KG1 (cell line): ENCODE results near the gene PPM1F.

ENCODE experiments used
- DNase-seq: peaks from one replicate; lab custom pipeline; 2025; lab: John Stamatoyannopoulos, UW

The PPM1F gene, protein sequence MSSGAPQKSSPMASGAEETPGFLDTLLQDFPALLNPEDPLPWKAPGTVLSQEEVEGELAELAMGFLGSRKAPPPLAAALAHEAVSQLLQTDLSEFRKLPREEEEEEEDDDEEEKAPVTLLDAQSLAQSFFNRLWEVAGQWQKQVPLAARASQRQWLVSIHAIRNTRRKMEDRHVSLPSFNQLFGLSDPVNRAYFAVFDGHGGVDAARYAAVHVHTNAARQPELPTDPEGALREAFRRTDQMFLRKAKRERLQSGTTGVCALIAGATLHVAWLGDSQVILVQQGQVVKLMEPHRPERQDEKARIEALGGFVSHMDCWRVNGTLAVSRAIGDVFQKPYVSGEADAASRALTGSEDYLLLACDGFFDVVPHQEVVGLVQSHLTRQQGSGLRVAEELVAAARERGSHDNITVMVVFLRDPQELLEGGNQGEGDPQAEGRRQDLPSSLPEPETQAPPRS

DNA sequence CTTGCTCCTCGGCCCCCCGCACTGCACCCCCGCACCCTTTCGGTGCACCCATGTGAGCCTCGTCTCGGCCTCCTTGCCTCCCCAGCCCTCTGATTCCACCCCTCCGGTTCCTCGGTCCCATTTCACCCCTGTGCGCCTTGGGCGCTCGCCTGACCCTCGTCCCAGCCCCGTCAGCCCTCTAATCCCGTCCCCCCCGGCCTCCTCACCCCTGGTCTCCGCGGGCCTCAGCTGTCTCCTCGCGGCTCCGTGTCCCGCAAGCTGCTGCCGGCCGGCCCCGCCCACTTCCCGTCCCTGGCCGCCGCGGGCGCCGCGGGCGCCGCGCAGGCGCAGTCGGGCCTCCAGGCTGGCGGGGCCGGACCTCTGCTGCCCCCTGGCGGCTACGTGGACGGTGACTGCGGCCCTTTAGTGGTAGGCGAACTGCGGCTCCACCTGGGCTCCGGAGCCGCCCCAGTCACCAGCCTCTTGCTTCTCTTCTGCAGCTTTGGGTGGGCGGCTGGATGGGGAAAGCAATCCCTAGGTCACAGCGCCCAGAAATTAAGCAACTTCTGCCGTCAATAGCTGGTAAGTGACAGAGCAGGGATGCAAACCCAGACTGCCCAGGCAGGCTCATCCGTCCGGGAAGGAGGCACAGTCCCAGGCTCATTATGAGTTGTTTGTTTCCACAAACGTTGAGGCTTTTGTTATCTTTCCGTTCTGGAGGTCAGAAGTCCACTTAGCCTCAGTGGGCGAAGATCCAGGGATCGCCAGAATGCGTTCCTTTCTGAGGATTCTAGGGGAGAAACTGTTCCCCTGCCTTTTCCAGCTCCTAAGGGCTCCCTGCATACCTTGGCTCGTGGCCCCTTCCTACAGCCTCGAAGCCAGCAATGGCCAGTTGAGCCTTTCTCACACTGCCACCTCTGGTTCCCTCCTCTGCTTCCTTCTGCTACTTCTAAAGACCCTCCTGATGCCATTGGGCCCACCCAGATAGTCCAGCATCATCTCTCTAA, at the start of gene PPM1F:
PPM1F (minus strand) TSS at position 263 of the 986 bp plus-strand sequence. CDS start 6,800 bp downstream, outside the sequence.
- peak; percentile 55 for DNase-seq

GRCh38 chr22:22001664-22002525, 49.2 kb upstream of the PPM1F start:
- no peak for DNase-seq

DNA sequence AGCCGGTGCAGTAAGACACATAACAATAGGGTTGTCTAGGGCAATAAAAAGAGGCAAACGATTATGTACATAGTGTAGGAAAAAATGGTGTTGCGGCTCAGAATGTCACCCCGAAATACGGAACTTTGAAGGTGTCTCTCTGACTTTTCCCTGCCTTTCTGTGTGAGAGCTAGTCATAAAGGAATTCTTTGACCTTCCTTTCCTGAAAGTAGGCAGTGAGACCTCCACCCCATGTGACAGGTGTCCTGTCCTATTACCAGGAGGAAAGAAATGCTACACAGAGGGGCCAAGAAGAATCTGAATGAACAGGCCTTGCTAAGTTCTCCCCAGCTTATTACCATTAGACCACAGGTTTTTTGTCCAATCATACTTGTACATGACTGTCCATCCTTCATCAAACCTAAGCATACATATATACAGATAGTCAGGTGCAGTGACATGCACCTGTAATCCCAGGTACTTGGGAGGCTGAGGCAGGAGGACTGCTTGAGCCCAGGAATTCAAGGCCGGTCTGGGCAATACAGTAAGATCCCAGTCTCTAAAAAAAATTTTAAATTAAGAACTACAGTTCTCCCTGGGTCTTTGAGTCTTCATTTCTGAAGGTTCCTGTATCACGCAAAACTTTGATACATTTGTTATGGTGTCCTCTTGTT, 46.1 kb upstream of the PPM1F start:
- DNase-seq = no peak

DNA sequence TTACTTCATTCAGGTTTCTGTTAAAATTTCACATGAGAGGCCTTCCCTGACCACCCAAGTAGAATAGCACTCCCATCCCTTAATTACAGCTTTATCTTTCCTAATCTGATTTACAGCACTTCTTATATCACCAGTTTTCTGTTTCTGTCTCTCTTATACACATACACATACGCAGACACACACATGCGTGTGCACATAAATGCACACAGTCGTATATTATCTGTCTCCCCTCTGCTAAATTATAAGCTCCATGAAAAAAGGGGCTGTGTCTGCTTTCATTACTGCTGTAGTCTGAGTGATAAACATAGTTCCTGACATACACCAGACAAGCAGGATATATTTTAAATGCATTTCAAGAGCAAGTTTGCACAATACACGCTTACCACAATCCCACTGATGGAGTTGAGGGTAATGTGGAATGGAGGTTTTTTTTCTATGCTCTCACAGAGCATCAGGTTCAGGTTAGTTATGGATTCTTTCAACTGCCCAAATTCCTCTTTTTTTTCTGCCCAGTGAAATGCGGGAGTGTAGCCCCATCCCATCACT, 43.6 kb upstream of the PPM1F start:
- no peak for DNase-seq

DNA sequence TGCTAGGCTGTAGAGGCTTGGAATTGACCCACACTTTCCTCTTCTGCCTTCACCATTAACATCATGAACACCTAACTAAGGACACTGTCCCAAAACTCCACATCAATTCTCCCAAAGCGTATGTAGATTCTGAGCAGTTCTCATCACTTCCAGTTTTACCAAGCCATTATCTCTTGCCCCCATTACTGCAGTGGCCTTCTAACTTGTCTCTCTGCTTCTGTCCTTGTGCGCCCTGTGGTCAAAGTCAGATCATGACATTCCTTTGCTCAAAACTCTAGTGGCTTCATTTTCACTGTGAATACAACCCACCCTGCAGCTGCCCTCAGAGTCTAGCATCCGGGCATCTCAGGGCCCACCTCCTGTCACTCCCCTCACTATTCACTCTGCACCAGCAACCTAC, 43.0 kb upstream of the PPM1F start:
- no peak for DNase-seq

DNA sequence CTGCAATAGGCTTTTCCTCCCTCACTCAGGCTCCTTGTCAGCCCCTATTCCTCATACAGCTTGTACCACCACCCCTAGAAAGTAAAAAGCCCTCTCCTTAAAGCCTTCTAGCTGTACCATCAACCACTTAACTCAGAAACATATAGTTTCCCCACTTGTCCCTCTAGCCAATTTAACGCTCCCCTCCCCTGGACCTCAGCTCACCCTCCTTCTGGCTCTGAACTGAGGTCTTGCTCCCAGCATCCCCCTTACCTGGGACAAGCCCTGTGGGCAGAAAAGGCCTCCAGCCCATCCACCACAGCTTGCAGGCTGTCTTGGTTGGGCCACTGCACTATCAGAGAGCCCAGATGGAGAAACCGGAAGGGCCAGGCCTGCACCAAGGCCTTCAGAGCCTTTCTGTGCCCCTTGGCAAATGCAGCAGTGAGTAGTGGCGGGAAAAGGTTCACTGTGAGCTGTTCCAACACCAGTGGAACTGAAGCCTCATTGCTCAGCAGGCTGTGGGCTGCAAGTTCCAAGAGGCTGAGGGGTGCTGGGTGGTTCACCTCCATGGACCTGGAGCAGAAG, 42.3 kb upstream of the PPM1F start:
- no peak for DNase-seq

- no peak for DNase-seq
These were observed 40.1 kb upstream of the PPM1F start for GRCh38 chr22:21992593-21993237.

- DNase-seq = no peak
These were observed 39.1 kb upstream of the PPM1F start for GRCh38 chr22:21991774-21992173.

- no peak for DNase-seq
These were observed 38.6 kb upstream of the PPM1F start for GRCh38 chr22:21991304-21991596.

DNA sequence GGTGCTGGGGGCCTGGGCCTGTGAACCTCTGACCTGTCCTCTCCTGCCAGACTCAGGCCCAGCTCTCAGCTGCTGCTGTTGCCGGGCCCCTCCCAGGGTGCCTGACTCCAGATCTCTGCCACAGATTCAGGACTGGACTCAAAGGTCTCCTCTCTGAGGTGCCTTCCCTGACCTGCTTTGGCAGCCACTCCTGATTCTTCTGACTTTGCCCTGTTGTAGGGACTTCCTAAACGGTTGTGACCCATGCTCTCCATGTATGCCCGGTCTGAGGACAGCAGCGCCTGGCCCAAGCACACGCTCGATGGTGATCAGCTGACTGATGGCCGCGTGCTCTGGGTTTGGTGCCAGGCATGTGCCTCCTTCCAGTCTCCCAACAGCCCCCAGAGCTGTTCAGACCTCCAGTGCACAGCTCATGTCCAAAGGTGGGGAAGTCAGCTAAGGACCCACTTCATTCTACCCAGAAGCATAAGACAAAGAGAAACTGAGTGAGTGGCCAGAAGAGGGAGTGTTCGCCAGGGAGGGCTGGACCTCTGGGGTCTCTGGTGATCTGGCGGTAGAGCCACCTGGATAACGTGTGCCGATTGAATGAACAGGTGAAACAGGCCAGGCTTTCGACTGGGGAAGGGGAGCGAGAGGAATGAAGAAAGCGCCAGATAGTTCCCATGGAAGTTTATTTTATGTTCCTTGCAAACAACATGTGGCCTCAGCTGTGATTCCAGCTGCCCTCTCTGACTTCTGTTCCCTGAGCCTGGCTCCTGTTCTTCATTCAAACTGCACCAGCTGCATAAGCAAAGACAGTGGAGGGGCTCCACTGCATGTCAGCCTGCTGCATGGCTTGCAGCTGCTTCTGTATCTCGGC, 38.0 kb upstream of the PPM1F start:
- no peak for DNase-seq

- no peak for DNase-seq
These were observed 36.4 kb upstream of the PPM1F start for GRCh38 chr22:21989049-21989448.

- DNase-seq = no peak
These were observed 32.6 kb upstream of the PPM1F start for GRCh38 chr22:21985214-21985613.

GRCh38 chr22:21984793-21985192, 32.1 kb upstream of the PPM1F start:
- DNase-seq = no peak

- peak; percentile 76 for DNase-seq
These were observed 29.8 kb upstream of the PPM1F start, which contains the start of gene TOP3B for GRCh38 chr22:21982338-21982965. Gene TOP3B, minus strand, starts transcription at chr22:21982787. Its CDS starts 7,078 bp downstream, at chr22:21975709.

- no peak for DNase-seq
These were observed 29.2 kb upstream of the PPM1F start for GRCh38 chr22:21981874-21982273.

DNA sequence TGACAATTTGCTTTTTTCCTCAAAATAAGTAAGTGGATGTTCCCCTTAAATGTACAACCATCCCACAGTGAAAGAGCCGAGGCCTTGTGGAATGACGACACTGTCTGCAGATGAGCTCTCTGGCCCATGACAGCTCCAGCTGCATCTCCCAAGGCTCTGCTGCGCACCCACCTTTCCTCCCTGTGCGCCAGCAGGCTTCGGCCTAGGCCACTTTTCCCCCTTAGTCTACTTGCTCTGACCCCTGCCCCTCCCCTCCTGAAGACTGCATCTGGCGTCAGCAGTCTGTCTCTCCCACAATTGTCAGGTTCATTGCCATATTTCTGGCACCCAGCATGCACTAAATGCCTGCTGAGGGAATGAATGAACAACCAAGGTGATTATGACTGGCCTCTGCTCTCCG, 27.9 kb upstream of the PPM1F start:
- DNase-seq = no peak

DNA sequence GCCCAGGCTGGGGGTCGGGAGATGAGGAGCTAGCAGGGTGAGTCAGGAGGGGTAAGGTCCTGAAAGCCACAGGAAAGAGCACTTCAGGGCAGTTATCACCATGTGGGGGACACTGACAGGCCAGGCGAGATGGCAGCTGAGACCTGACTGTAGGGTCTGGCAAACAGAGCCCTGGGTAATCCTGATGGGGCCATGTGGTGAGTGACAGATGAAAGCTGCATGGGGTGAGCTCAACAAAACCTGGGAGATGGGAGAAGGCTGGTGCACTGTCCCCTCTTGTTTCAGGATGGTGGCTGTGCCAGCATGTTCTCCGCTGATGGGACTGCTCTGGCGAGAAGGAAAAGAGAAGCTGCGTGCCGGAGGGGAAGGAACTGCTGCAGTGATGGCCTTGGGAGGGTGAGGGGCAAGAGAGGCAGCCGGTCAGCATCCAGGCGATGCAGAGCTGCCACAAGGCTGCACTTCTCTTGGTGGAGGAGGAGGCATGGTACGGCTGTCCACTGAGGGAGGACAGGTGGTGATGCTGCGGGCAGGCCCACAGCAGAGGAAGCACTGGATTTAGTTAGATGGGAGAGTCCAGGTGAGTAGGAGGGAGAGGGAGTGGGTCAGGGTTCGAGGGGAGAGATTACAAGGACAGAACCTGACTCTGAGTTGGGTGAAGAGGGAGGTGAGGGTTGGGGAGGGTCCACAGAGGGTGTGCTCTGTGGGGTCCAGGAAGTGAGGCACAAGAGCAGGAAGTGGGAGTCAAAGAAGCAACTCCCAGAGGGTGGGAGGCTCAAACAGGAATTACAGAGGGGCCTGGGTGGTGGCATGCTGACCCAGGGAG, 26.1 kb upstream of the PPM1F start:
- no peak for DNase-seq

DNA sequence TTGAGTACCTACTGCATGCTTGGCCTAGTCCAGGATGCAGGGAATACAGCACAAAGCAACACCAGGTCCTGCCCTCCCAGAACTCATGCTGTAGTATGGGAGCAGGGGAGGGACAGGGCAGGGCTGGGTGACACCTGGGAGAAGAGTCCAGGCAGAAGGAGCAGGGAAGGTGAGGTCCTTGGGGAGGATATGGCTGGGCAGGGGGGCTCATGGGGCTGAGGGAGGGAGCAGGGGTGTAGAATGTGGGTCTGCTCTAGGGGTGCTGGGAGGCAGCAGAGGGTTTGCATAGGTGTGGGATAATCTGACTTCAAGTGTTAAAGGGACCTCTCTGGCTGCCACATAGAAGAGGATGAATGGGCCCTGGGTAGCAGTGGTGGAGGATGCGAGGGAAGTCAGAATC, 25.2 kb upstream of the PPM1F start:
- no peak for DNase-seq
